Spleen (tissue), 7 donors: ENCODE data around the gene MSH3.

Experiments
- POLR2A ChIP-seq, 3 donors: fragments of 450-650 bp; IDR thresholded peaks; one replicate each; pipeline ENCODE4 v1.5.1; 2017; ENCODE audit warnings: antibody characterized with exemption in 3 of 3, mild to moderate bottlenecking in 1 of 3
- TF ChIP-seq, protein P1 (sequence below), 11 experiments: fragments of 200-600 bp in 7 of 11; fragments of 450-650 bp in 4 of 11; sonication (generic) in 4 of 11; IDR thresholded peaks in 8 of 11; conservative IDR thresholded peaks in 3 of 11; 1 replicate in 7 of 11; 2 replicates in 4 of 11; pipeline versions ENCODE4 v1.4.0 to v1.8.0; 2016 to 2021; ENCODE audit warnings: antibody characterized with exemption in 11 of 11, inconsistent platforms in 4 of 11, mild to moderate bottlenecking in 1 of 11
- donor health status: DM: no; HTN: no; CAD: no; lungs with moderate emphysema.
- donor health status: DM: no; HTN: no; CAD: no.
- donor health status: DM: no; HTN: no; CAD: no.

DNA sequence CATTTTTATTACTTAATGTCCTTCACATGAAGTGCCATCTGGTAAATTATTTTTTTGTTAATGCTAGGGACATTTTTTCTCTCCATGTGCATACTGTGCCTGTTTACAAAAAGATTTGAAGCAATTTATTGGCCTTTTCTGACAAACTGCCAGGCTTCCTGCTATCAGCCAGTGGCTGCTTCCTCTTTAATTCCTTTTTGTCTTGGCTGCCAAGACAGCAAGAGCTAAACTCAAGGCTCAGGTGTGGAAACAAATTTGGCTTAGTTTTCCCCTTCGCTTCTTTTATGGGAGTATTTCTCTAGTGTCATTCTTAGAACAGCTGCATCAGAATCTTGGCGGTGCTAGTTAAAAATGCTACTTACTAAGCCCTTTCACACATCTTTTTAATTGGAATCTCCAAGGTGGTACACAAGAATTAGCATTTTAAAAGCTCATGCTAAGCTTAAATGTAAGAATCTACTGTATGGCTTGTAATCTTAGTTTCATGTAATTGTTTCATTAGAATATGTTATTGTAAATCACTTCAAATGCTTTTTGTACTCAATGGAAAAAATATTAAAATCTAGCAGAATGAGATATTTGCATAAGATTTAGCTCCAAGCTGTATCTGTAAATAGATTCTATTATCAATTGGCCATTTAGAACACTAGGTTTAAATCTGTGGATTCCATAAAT lies 171.5 kb downstream of the MSH3 start:
- TF ChIP-seq, protein P1, sequence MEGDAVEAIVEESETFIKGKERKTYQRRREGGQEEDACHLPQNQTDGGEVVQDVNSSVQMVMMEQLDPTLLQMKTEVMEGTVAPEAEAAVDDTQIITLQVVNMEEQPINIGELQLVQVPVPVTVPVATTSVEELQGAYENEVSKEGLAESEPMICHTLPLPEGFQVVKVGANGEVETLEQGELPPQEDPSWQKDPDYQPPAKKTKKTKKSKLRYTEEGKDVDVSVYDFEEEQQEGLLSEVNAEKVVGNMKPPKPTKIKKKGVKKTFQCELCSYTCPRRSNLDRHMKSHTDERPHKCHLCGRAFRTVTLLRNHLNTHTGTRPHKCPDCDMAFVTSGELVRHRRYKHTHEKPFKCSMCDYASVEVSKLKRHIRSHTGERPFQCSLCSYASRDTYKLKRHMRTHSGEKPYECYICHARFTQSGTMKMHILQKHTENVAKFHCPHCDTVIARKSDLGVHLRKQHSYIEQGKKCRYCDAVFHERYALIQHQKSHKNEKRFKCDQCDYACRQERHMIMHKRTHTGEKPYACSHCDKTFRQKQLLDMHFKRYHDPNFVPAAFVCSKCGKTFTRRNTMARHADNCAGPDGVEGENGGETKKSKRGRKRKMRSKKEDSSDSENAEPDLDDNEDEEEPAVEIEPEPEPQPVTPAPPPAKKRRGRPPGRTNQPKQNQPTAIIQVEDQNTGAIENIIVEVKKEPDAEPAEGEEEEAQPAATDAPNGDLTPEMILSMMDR (IDR thresholded peaks at IDR 0.05 in 8 of 11, conservative IDR thresholded peaks at IDR 0.05 in 3 of 11), result no peak
- no peak for TF ChIP-seq POLR2A (IDR thresholded peaks at IDR 0.05)
